ENCODE measurements around the gene DSP.

Gene DSP

GRCh38 chr6:7496266-7496875 lies 45.1 kb upstream of the DSP start:
- Histone ChIP-seq H3K4me3 (ENCODE audit: low read depth in 1 of 2, low read length in 2 of 2) (no peak overlapping the region), H3K27ac (ENCODE audit: low read length) (no peak overlapping the region), H3K9ac (ENCODE audit: low read depth, low read length) (no peak overlapping the region), H3K36me3 (ENCODE audit: insufficient read depth, low read length) (no peaks in the 10 kb centered on the region), H4K20me1 (ENCODE audit: insufficient read depth, low read length) (no peaks in the 10 kb centered on the region), H3K4me1 (ENCODE audit: insufficient read depth, low read length) (no peaks in the 10 kb centered on the region), H3K4me2 (ENCODE audit: insufficient read depth, low read length) (no peak overlapping the region), H2AFZ (ENCODE audit: low read depth, low read length) (no peak overlapping the region), H3K27me3 (ENCODE audit: insufficient read depth, low read length, poor library complexity) (peaks cover 8% of the 10 kb centered on the region), H3K79me2 (ENCODE audit: insufficient read depth, low read length) (no peaks in the 10 kb centered on the region), H3K9me3 (ENCODE audit: insufficient read depth, low read length, severe bottlenecking) (no peaks in the 10 kb centered on the region)
- DNase-seq, result no peak
- no peak for ATAC-seq (ENCODE audit: insufficient read depth, low read depth)
- TF ChIP-seq, protein P1, sequence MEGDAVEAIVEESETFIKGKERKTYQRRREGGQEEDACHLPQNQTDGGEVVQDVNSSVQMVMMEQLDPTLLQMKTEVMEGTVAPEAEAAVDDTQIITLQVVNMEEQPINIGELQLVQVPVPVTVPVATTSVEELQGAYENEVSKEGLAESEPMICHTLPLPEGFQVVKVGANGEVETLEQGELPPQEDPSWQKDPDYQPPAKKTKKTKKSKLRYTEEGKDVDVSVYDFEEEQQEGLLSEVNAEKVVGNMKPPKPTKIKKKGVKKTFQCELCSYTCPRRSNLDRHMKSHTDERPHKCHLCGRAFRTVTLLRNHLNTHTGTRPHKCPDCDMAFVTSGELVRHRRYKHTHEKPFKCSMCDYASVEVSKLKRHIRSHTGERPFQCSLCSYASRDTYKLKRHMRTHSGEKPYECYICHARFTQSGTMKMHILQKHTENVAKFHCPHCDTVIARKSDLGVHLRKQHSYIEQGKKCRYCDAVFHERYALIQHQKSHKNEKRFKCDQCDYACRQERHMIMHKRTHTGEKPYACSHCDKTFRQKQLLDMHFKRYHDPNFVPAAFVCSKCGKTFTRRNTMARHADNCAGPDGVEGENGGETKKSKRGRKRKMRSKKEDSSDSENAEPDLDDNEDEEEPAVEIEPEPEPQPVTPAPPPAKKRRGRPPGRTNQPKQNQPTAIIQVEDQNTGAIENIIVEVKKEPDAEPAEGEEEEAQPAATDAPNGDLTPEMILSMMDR (IDR thresholded peaks at IDR 0.05; ENCODE audit: borderline replicate concordance, extremely low read depth, low read length, poor library complexity, severe bottlenecking), result no peak
- TF ChIP-seq EZH2 (IDR thresholded peaks at IDR 0.05; ENCODE audit: borderline replicate concordance, low read depth, low read length, severe bottlenecking), result no peak

GRCh38 chr6:7500752-7501282 lies 40.7 kb upstream of the DSP start:
- Histone ChIP-seq H3K9me3 (ENCODE audit: insufficient read depth, low read length, severe bottlenecking) (no peaks in the 10 kb centered on the region), H3K79me2 (ENCODE audit: insufficient read depth, low read length) (no peaks in the 10 kb centered on the region), H3K4me1 (ENCODE audit: insufficient read depth, low read length) (no peaks in the 10 kb centered on the region), H4K20me1 (ENCODE audit: insufficient read depth, low read length) (no peaks in the 10 kb centered on the region), H2AFZ (ENCODE audit: low read depth, low read length) (no peak overlapping the region), H3K9ac (ENCODE audit: low read depth, low read length) (no peak overlapping the region), H3K4me3 (ENCODE audit: low read depth in 1 of 2, low read length in 2 of 2) (no peak overlapping the region), H3K36me3 (ENCODE audit: insufficient read depth, low read length) (no peaks in the 10 kb centered on the region), H3K27me3 (ENCODE audit: insufficient read depth, low read length, poor library complexity) (peaks cover 12% of the 10 kb centered on the region), H3K4me2 (ENCODE audit: insufficient read depth, low read length) (no peak overlapping the region), H3K27ac (ENCODE audit: low read length) (no peak overlapping the region)
- no peak for ATAC-seq (ENCODE audit: insufficient read depth, low read depth)
- TF ChIP-seq, protein P1 (IDR thresholded peaks at IDR 0.05; ENCODE audit: borderline replicate concordance, extremely low read depth, low read length, poor library complexity, severe bottlenecking), result no peak
- no peak for TF ChIP-seq EZH2 (IDR thresholded peaks at IDR 0.05; ENCODE audit: borderline replicate concordance, low read depth, low read length, severe bottlenecking)
- no peak for DNase-seq

GRCh38 chr6:7502743-7503142 lies 38.7 kb upstream of the DSP start:
- ATAC-seq (ENCODE audit: insufficient read depth, low read depth) (no peak), DNase-seq (no peak)
- H3K4me2 ChIP-seq (ENCODE audit: insufficient read depth, low read length), result no peak overlapping the region
- H2AFZ ChIP-seq (ENCODE audit: low read depth, low read length), result no peak overlapping the region
- no peak overlapping the region for H3K9ac ChIP-seq (ENCODE audit: low read depth, low read length)
- no peaks in the 10 kb centered on the region for H3K36me3 ChIP-seq (ENCODE audit: insufficient read depth, low read length)
- peaks cover 8% of the 10 kb centered on the region for H3K27me3 ChIP-seq (ENCODE audit: insufficient read depth, low read length, poor library complexity)
- H3K4me1 ChIP-seq (ENCODE audit: insufficient read depth, low read length), result no peaks in the 10 kb centered on the region
- TF ChIP-seq, protein P1 (IDR thresholded peaks at IDR 0.05; ENCODE audit: borderline replicate concordance, extremely low read depth, low read length, poor library complexity, severe bottlenecking), result no peak
- no peak for TF ChIP-seq EZH2 (IDR thresholded peaks at IDR 0.05; ENCODE audit: borderline replicate concordance, low read depth, low read length, severe bottlenecking)
- H3K27ac ChIP-seq (ENCODE audit: low read length), result no peak overlapping the region
- no peaks in the 10 kb centered on the region for H3K9me3 ChIP-seq (ENCODE audit: insufficient read depth, low read length, severe bottlenecking)
- H4K20me1 ChIP-seq (ENCODE audit: insufficient read depth, low read length), result no peaks in the 10 kb centered on the region
- no peaks in the 10 kb centered on the region for H3K79me2 ChIP-seq (ENCODE audit: insufficient read depth, low read length)
- H3K4me3 ChIP-seq (ENCODE audit: low read depth in 1 of 2, low read length in 2 of 2), result no peak overlapping the region

Data from DND-41 (cell line).